ENCODE measurements around the gene PLCB3.

GRCh38 chr11:64275031-64275800 is 23.9 kb downstream of the PLCB3 start:
- TF ChIP-seq CREB1 (CRISPR knock-in tag; IDR thresholded peaks at IDR 0.05; ENCODE audit: low read depth) (no peak), CTCF (conservative IDR thresholded peaks at IDR 0.05; ENCODE audit: low read depth in 2 of 2) (no peak), POLR2AphosphoS5 (IDR thresholded peaks at IDR 0.05; ENCODE audit: low read depth) (no peak), EZH2 (IDR thresholded peaks at IDR 0.05; ENCODE audit: low read depth, unreplicated experiment) (no peak), ZNF114 (CRISPR knock-in tag; IDR thresholded peaks at IDR 0.05) (no peak), EZH2phosphoT487 (IDR thresholded peaks at IDR 0.05; ENCODE audit: unreplicated experiment) (no peak), NANOG (IDR thresholded peaks at IDR 0.05; ENCODE audit: borderline replicate concordance) (no peak), JUNB (IDR thresholded peaks at IDR 0.05; ENCODE audit: unreplicated experiment) (no peak), STAT1 (IDR thresholded peaks at IDR 0.05; ENCODE audit: unreplicated experiment) (no peak), REST (IDR thresholded peaks at IDR 0.05; ENCODE audit: unreplicated experiment) (no peak), ZNF331 (CRISPR knock-in tag; IDR thresholded peaks at IDR 0.05; ENCODE audit: low read depth) (no peak)
- TF ChIP-seq, protein P1, sequence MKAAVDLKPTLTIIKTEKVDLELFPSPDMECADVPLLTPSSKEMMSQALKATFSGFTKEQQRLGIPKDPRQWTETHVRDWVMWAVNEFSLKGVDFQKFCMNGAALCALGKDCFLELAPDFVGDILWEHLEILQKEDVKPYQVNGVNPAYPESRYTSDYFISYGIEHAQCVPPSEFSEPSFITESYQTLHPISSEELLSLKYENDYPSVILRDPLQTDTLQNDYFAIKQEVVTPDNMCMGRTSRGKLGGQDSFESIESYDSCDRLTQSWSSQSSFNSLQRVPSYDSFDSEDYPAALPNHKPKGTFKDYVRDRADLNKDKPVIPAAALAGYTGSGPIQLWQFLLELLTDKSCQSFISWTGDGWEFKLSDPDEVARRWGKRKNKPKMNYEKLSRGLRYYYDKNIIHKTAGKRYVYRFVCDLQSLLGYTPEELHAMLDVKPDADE (IDR thresholded peaks at IDR 0.05): no peak
